Epithelial cell of proximal tubule (primary cell): ENCODE measurements around the gene MEGF10. TPM values are rescaled to one million over a fixed set of nuclear protein-coding genes. Genes with fewer than 3 reads are reported as not detected.
A peak's percentile ranks its signal among the peaks of the same experiment; 100 is the strongest.
"Not testable (repeated sequence)": the region's sequence is repeated elsewhere in the genome, so short reads cannot be mapped to it uniquely, and the experiment has no call there.

Experiments
- DNase-seq: peaks from one replicate; pipeline ENCODE4 v3.0.0-alpha.2; 2011; ENCODE audit warnings: low read depth
- H3K4me3 ChIP-seq: 2 replicates; pipeline ENCODE4 v1.5.1; 2011; ENCODE audit warnings: low read depth, mild to moderate bottlenecking, low read length
- total RNA-seq: library from RNA; depleted of rRNA; stranded (reverse); fragments of >200 nt; gene quantifications from 2 replicates; pipeline ENCODE4 v1.2.3, GENCODE V29; 2015
- TF ChIP-seq, protein P1 (sequence below): conservative IDR thresholded peaks from 2 replicates; pipeline ENCODE4 v1.5.1; 2012; ENCODE audit warnings: low read depth, mild to moderate bottlenecking, low read length

Gene MEGF10
- 0.29 and 0.52 TPM in 2 replicates for total RNA-seq

DNA sequence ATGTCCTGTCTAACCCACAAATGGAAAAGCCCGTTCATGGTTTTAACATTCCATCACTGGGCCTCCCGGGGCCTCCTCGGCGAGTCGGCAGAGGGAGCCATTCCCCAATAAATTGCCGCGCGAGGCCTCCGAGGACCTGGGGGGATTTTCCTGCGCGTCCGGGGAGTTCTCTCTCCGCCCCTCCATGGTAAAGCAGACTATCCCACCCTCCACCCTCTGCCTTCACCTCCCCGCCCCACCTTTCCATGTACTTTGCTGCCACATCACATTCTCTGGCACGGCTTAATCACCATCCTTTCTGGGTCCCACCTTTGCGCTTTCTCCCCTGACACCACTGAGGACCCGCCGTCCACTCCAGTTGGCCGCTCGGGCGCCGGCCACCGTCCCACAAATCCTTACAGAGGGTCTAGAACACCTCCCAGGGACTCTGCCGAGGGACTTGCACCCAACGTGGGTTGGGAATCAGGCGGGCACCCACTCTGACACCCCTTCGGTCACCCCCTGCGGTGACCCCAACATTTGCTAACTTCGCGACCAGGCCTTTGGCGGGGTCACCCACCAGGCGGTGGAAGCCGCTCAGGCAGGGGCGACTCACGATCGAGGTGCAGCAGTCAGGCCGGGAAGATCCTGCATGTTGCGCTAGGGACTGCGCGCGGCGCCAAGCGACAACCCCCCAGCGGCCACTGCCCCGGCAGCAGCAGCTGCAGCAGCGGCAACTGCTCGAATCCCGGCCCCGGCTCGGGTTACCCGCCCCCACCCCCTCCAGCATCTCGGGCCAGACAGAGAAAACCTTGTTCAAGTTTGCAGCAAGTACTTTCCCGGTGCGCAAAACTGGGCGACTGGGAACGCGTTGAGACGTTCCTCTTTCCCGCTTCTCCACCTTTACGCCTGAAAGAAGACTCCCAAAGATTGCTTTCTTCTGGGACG is at the start of gene MEGF10:
Gene MEGF10 (plus strand): TSS at position 778 of the 927 bp plus-strand sequence. CDS start 40,513 bp downstream, outside the sequence.
- peak within 1 kb of the TSS; percentile 10 for H3K4me3 ChIP-seq
- TF ChIP-seq, protein P1, sequence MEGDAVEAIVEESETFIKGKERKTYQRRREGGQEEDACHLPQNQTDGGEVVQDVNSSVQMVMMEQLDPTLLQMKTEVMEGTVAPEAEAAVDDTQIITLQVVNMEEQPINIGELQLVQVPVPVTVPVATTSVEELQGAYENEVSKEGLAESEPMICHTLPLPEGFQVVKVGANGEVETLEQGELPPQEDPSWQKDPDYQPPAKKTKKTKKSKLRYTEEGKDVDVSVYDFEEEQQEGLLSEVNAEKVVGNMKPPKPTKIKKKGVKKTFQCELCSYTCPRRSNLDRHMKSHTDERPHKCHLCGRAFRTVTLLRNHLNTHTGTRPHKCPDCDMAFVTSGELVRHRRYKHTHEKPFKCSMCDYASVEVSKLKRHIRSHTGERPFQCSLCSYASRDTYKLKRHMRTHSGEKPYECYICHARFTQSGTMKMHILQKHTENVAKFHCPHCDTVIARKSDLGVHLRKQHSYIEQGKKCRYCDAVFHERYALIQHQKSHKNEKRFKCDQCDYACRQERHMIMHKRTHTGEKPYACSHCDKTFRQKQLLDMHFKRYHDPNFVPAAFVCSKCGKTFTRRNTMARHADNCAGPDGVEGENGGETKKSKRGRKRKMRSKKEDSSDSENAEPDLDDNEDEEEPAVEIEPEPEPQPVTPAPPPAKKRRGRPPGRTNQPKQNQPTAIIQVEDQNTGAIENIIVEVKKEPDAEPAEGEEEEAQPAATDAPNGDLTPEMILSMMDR = peak; percentile 65
- DNase-seq = no peak

GRCh38 chr5:127243011-127243410 is 47.6 kb upstream of the MEGF10 start:
- no peak overlapping the region for H3K4me3 ChIP-seq
- TF ChIP-seq, protein P1 = no peak
- DNase-seq = no peak

GRCh38 chr5:127254729-127255284 is 35.8 kb upstream of the MEGF10 start:
- H3K4me3 ChIP-seq = no peak overlapping the region
- TF ChIP-seq, protein P1 = no peak
- peak; percentile 1 for DNase-seq

GRCh38 chr5:127256886-127257597 is 33.6 kb upstream of the MEGF10 start:
- no peak overlapping the region for H3K4me3 ChIP-seq
- DNase-seq = no peak
- TF ChIP-seq, protein P1 = no peak

DNA sequence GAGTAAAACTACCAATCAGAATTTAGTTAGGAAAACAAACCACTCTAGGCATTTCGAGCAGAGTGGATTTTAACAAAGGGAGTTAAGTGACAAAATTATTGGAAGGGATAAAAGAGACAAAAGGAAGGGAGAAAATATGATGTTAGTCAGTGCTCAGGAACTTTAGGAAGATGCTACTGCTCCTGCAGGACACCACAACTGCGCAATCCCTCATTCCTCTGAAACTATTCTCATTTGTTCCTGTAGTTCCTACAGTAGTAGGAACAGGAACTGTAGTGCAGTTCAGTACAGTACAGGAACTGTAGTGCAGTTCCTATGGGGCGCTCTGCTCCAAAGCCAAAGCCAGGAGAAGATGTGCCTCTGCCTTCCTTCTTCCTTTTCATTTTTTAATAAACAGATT is 29.9 kb upstream of the MEGF10 start:
- TF ChIP-seq, protein P1 = no peak
- DNase-seq = no peak
- H3K4me3 ChIP-seq = no peak overlapping the region

DNA sequence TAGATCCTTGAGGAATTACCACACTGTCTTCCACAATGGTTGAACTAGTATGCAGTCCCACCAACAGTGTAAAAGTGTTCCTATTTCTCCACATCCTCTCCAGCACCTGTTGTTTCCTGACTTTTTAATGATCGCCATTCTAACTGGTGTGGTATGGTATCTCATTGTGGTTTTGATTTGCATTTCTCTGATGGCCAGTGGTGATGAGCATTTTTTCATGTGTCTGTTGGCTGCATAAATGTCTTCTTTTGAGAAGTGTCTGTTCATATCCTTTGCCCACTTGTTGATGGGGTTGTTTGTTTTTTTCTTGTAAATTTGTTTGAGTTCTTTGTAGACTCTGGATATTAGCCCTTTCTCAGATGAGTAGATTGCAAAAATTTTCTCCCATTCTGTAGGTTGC is 25.1 kb upstream of the MEGF10 start:
- not testable (repeated sequence) for H3K4me3 ChIP-seq, DNase-seq

DNA sequence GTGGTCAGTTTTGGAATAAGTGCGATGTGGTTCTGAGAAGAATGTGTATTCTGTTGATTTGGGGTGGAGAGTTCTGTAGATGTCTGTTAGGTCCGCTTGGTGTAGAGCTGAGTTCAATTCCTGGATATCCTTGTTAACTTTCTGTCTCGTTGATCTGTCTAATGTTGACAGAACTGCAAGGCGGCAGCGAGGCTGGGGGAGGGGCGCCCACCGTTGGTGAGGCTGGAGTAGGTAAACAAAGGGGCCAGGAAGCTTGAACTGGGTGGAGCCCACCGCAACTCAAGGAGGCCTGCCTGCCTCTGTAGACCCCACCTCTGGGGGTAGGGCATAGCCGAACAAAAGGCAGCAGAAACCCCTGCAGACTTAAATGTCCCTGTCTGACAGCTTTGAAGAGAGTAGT is 22.3 kb upstream of the MEGF10 start:
- not testable (repeated sequence) for DNase-seq, H3K4me3 ChIP-seq

- not testable (repeated sequence) for H3K4me3 ChIP-seq, DNase-seq
Measured at GRCh38 chr5:127270713-127271112, 19.9 kb upstream of the MEGF10 start.
